Panc1 (cell line): ENCODE data around the gene LAP3. TPM values are rescaled to one million over a fixed set of nuclear protein-coding genes. Genes with fewer than 3 reads are reported as not detected.
A peak's percentile ranks its signal among the peaks of the same experiment; 100 is the strongest.

Experiments
- ATAC-seq: fragments of 200-7000 bp; cut with Tn5 transposase; 2 replicates; pipeline ENCODE4 v1.9.1; 2020; ENCODE audit warnings: mild to moderate bottlenecking, moderate library complexity
- BruUV-seq: library from RNA; stranded (reverse); fragments of 400-500 nt; replicated peaks from 2 replicates; lab custom pipeline; 2021; lab: Mats Ljungman, UMichigan
- CTCF ChIA-PET: fragments of 300-600 bp; sonication (Branson Sonifier 250); formaldehyde crosslinking; loops from one replicate; lab custom pipeline; 2022; ENCODE audit warnings: antibody characterized with exemption; lab: Charles Lee
- POLR2A ChIA-PET: fragments of 300-600 bp; sonication (Branson Sonifier 250); formaldehyde crosslinking; loops from one replicate; lab custom pipeline; 2022; ENCODE audit warnings: antibody characterized with exemption; lab: Charles Lee
- DNase-seq: peaks from one replicate; pipeline ENCODE4 v3.0.0-alpha.2; 2010; ENCODE audit warnings: low read depth, low spot score
- H3K27ac ChIP-seq: 2 replicates; pipeline ENCODE4 v1.5.1; 2011; ENCODE audit warnings: mild to moderate bottlenecking, low read length, inconsistent platforms
- H3K27me3 ChIP-seq: fragments of 200-500 bp; sonication (Bioruptor generic); 2 replicates; pipeline ENCODE4 v1.6.0; 2014; ENCODE audit warnings: low read length, inconsistent platforms; ENCODE audit not compliant: control insufficient read depth, insufficient read depth
- H3K36me3 ChIP-seq: fragments of 200-500 bp; sonication (Bioruptor generic); 2 replicates; pipeline ENCODE4 v1.5.1; 2014; ENCODE audit warnings: inconsistent platforms, mild to moderate bottlenecking, low read length, moderate library complexity; ENCODE audit not compliant: control insufficient read depth, insufficient read depth
- H3K4me1 ChIP-seq: 2 replicates; pipeline ENCODE4 v1.5.1; 2011; ENCODE audit warnings: inconsistent platforms, mild to moderate bottlenecking, low read length, moderate library complexity; ENCODE audit not compliant: control insufficient read depth, insufficient read depth
- H3K4me3 ChIP-seq, 2 experiments: 2 replicates each; pipeline ENCODE4 v1.5.1; 2011 to 2012; ENCODE audit warnings: low read depth in 2 of 2, low read length in 2 of 2, mild to moderate bottlenecking in 2 of 2, inconsistent platforms in 1 of 2, moderate library complexity in 1 of 2
- H3K9me3 ChIP-seq: fragments of 200-500 bp; sonication (Bioruptor generic); 2 replicates; pipeline ENCODE4 v1.5.1; 2014; ENCODE audit warnings: low read depth, mild to moderate bottlenecking, inconsistent platforms, low read length, moderate library complexity; ENCODE audit not compliant: control insufficient read depth, insufficient read depth
- CTCF ChIP-seq: fragments of 450-650 bp; IDR thresholded peaks from 2 replicates; pipeline ENCODE4 v1.5.1; 2017; ENCODE audit warnings: mild to moderate bottlenecking
- POLR2AphosphoS5 ChIP-seq: IDR thresholded peaks from 2 replicates; pipeline ENCODE4 v1.6.1; 2012; ENCODE audit warnings: mild to moderate bottlenecking, low read depth, low read length, moderate library complexity
- REST ChIP-seq, 2 experiments: IDR thresholded peaks; 2 replicates each; pipeline ENCODE4 v1.6.1; 2011 to 2012; ENCODE audit warnings: low read depth in 2 of 2, control low read depth in 1 of 2, low read length in 1 of 2, mild to moderate bottlenecking in 1 of 2, moderate library complexity in 1 of 2; ENCODE audit not compliant: insufficient read depth in 1 of 2
- SIN3A ChIP-seq: IDR thresholded peaks from 2 replicates; pipeline ENCODE4 v1.6.1; 2012; ENCODE audit warnings: low read depth, mild to moderate bottlenecking, low read length, moderate library complexity, borderline replicate concordance; ENCODE audit not compliant: insufficient read depth
- TCF7L2 ChIP-seq: IDR thresholded peaks from 2 replicates; pipeline ENCODE4 v1.6.1; 2011; ENCODE audit warnings: mild to moderate bottlenecking, low read depth, low read length, inconsistent platforms
- in situ Hi-C: cut with HindIII; loops from 2 replicates; pipeline ENCODE4 v1.10.0; 2016; ENCODE audit warnings: low sequenced_read_pairs, low pct_unique_long_range_greater_than_20kb
- intact Hi-C: fragments of 100-400 bp; cut with micrococcal nuclease; formaldehyde crosslinking; loops from one replicate; pipeline ENCODE4 v1.10.0; 2022; ENCODE audit not compliant: unreplicated experiment
- total RNA-seq: library from RNA; stranded (reverse); gene quantifications from one replicate; pipeline ENCODE4 v1.2.1, GENCODE V29; 2021; ENCODE audit not compliant: unreplicated experiment

Gene LAP3
- total RNA-seq, 1 experiment from 2014 or later: 51.4 TPM

GRCh38 chr4:17636696-17637622 is 60.0 kb downstream of the LAP3 start:
- no TSS peak for BruUV-seq
- Histone ChIP-seq H3K9me3 (no peaks in the 10 kb centered on the region), H3K4me1 (no peaks in the 10 kb centered on the region), H3K4me3 (no peak overlapping the region), H3K36me3 (peaks cover 4% of the 10 kb centered on the region; the same call in 1 of the 2 replicates), H3K27ac (no peak overlapping the region), H3K27me3 (no peaks in the 10 kb centered on the region)
- intact Hi-C loops (no loop called here), in situ Hi-C loops (no loop called here)
- DNase-seq (peak; percentile 39), ATAC-seq (peak; percentile 97)
- ChIA-PET CTCF (no interaction called here), POLR2A (no interaction called here)
- TF ChIP-seq CTCF: peak; percentile 90
- TF ChIP-seq POLR2AphosphoS5: peak; percentile 22; the same call in 1 of the 2 replicates
- TF ChIP-seq SIN3A: no peak

- no peak for DNase-seq
- no TSS peak for BruUV-seq
- Histone ChIP-seq H3K9me3 (no peaks in the 10 kb centered on the region), H3K4me3 (no peak overlapping the region), H3K4me1 (no peaks in the 10 kb centered on the region), H3K27ac (no peak overlapping the region), H3K27me3 (no peaks in the 10 kb centered on the region), H3K36me3 (no peaks in the 10 kb centered on the region)
- no peak for ATAC-seq
- ChIA-PET POLR2A (no interaction called here), CTCF (no interaction called here)
- in situ Hi-C loops (no loop called here), intact Hi-C loops (no loop called here)
- no peak for TF ChIP-seq CTCF
- TF ChIP-seq TCF7L2: no peak
- TF ChIP-seq SIN3A: no peak
- TF ChIP-seq REST (IDR thresholded peaks at IDR 0.05; ENCODE audit: insufficient read depth in 1 of 2, low read depth in 2 of 2, low read length in 1 of 2): no peak
- TF ChIP-seq POLR2AphosphoS5: no peak
These were observed 62.1 kb downstream of the LAP3 start for GRCh38 chr4:17639136-17639535.
